GDM1 (cell line): Measurements from ENCODE around the gene ACP4.

ENCODE experiments used
- DNase-seq: peaks from one replicate; lab custom pipeline; 2025; lab: John Stamatoyannopoulos, UW

The ACP4 gene

DNA sequence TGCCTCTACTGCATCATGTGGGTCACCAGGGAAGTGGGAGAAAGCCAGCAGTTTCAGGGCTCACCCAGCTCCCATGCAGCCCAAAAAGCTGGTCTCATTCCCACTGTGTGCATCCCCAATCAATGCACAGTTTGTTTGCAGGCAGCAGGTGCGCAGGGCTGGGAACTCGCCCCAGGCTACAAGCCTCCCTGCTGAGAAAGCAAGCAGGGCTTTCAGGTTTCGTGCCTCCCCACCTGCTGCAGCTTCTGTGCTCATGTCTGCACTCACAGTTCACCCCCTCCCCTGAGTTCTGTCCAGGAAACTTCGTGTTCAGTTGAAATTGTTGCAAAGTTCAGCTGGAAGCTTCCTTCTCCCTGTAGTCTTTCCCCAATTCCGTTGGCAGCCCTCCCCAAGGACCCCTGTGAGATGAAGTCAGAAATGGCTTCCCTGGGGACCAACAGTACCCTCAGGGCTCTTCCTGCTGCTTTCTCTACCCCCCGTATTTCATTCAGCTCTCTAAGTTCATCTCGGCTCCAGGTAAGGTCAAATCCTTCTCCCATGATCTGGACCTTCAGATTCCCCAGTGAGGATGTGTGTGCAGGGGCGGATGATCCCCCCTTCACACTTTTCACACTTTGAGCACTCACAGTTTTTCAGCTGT lies 54.2 kb downstream of the ACP4 start:
- DNase-seq: no peak
